NCI-H510A (cell line): Measurements from ENCODE around the gene ELMO1.

Experiments
- DNase-seq: peaks from one replicate; lab custom pipeline; 2025; lab: John Stamatoyannopoulos, UW

ELMO1 gene

GRCh38 chr7:36972140-36972518 is 476.5 kb downstream of the ELMO1 start:
- DNase-seq, result no peak

- DNase-seq, result no peak
Measured at GRCh38 chr7:36971515-36972139, 477.0 kb downstream of the ELMO1 start.

- no peak for DNase-seq
Measured at GRCh38 chr7:36970551-36971514, 477.8 kb downstream of the ELMO1 start.

- no peak for DNase-seq
Measured at GRCh38 chr7:36969376-36969775, 479.3 kb downstream of the ELMO1 start.

- no peak for DNase-seq
Measured at GRCh38 chr7:36967387-36967786, 481.3 kb downstream of the ELMO1 start.

- DNase-seq, result no peak
Measured at GRCh38 chr7:36966636-36967035, 482.0 kb downstream of the ELMO1 start.

GRCh38 chr7:36966039-36966438 is 482.6 kb downstream of the ELMO1 start:
- DNase-seq, result no peak

- DNase-seq, result no peak
Measured at GRCh38 chr7:36965625-36966024, 483.0 kb downstream of the ELMO1 start.

- DNase-seq, result no peak
Measured at GRCh38 chr7:36964297-36964696, 484.4 kb downstream of the ELMO1 start.

GRCh38 chr7:36962367-36962766 is 486.3 kb downstream of the ELMO1 start:
- DNase-seq, result no peak

GRCh38 chr7:36961693-36962092 is 487.0 kb downstream of the ELMO1 start:
- no peak for DNase-seq

- no peak for DNase-seq
Measured at GRCh38 chr7:36961097-36961496, 487.6 kb downstream of the ELMO1 start.

- DNase-seq, result no peak
Measured at GRCh38 chr7:36960105-36960504, 488.6 kb downstream of the ELMO1 start.

- DNase-seq, result no peak
Measured at GRCh38 chr7:36958111-36958733, 490.4 kb downstream of the ELMO1 start.

GRCh38 chr7:36957620-36958019 is 491.0 kb downstream of the ELMO1 start:
- DNase-seq, result no peak

- no peak for DNase-seq
Measured at GRCh38 chr7:36956814-36957213, 491.9 kb downstream of the ELMO1 start.

- DNase-seq, result no peak
Measured at GRCh38 chr7:36955456-36956129, 493.1 kb downstream of the ELMO1 start.

GRCh38 chr7:36951257-36951697 is 497.4 kb downstream of the ELMO1 start:
- DNase-seq, result no peak

GRCh38 chr7:36949711-36950600 is 498.7 kb downstream of the ELMO1 start:
- DNase-seq, result peak; percentile 50

- peak; percentile 40 for DNase-seq
Measured at GRCh38 chr7:36946401-36946739, 502.3 kb downstream of the ELMO1 start.
